HG03196 (cell line): ENCODE data around the gene RAB22A.
"Not testable (repeated sequence)": the region's sequence is repeated elsewhere in the genome, so short reads cannot be mapped to it uniquely, and the experiment has no call there.

Experiments
- ATAC-seq: cut with Tn5 transposase; IDR thresholded peaks from one replicate; pipeline ENCODE4 v1.9.1; 2021; ENCODE audit not compliant: unreplicated experiment

Gene RAB22A

DNA sequence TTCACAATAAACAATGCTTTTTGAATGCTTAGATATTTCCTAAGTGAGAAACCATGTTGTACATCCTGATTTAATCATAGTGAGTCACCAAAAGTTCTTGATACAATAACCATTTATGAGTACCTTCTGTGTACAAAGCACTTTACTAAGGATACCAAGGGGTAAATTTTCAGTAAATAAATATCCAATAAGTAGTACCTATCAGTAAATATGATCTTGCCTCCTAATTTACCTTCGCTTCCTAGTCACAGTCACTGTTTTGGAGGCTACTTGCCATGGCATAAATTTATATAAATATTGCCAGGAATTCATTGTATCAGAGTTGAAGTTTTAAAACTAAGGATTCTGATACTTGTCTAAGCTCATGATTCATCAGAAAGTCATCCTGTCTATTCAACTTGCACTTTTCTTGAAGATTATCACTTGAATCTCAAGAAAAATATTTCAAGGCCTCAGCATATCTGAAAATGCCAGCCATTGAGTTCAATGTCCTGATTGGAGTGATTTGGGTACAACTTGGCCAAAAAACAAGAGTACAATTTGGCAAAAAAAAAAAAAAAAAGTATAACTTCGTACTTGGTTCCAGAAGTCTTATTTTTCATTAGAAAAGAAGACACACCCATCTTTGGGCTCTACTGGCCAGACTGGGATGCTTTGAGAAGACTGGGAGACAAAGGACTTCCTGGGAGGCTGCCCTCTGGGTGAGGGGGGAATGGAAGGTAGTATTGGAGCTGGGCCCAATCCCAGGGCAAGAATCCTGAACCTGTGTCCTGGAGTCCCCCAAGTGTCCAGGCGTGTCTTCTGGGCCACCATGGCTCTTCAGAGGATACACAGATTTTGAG, 32.8 kb downstream of the RAB22A start:
- no peak for ATAC-seq

DNA sequence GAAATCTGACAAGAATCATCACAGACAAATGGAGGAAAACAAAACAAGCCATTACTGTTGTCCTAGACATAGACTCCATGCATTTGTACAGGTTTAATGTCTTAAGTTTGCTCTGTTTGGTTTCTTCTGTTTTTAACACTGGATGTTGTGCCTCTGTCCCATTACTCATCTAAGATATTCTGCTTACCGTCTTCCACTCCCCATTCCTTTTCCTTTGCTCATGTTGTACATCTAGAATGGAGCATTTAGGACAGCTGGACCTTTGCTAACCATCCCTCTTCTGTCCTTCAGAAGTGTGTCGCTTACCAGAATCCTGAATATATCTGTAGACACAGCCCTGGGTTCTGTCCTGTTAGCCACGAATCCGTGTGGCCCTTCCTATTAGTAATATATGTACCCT, 35.2 kb downstream of the RAB22A start:
- no peak for ATAC-seq

GRCh38 chr20:58349570-58349969, 40.1 kb downstream of the RAB22A start:
- no peak for ATAC-seq

DNA sequence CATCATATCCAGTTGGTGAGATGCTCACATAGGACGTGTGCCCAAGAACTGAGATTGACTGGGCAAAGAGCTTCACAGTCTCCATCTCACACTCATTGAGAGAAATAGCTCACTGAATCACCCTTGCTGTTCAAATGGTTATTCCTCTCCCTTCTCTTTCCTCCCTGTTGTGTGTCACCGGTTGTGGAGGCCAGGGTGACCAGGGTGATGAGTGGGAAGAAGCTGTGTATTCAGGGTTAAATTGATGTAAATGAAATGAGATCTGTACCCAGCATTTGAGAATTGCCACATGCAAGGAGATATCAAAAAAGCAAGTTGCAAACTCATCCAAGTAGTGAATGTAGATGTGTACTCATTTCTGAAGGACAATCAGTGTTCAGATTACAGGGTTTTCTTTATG, 43.0 kb downstream of the RAB22A start:
- no peak for ATAC-seq

DNA sequence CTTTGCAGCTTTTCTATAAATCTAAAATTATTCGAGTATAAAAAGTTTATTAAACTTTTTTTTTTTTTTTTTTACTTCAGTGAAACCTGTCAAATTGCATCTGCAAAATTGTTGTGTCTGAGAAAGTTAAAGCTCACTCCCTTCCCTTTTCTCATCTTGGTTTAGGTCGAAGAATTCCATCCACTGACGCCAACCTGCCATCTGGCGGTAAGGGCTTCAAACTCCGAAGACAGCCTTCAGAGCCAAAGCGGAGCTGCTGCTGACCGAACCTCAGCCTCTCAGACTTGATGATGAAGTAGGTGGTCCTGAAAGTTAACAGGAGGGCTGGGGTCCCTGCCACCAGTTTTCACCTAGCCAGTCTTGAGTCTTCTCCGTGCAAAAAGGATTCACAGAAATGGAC, 49.9 kb downstream of the RAB22A start:
- no peak for ATAC-seq

- no peak for ATAC-seq
These were observed 51.4 kb downstream of the RAB22A start for GRCh38 chr20:58360936-58361335.

- ATAC-seq: no peak
These were observed 52.1 kb downstream of the RAB22A start for GRCh38 chr20:58361481-58362205.

GRCh38 chr20:58362206-58362516, 52.6 kb downstream of the RAB22A start:
- no peak for ATAC-seq

DNA sequence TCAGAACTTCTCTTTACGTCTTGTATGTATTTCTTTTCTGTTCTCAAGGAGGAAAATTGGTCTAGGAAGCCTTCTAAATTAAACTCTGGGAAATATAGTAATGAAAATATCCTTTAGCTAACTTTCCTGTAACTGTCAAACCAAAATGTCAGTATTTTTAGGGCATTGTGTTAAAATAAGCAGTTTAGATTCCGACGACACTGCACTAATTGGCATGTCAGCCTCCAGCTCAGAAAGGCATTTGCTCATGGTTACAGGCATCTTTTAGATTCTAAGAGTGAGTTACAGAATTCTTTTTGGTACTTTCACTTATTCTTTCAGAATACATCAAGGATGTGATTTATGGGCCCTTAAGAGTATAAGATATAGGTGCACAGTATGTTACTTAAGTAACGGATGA, 53.5 kb downstream of the RAB22A start:
- no peak for ATAC-seq

GRCh38 chr20:58366866-58367265, 57.4 kb downstream of the RAB22A start:
- no peak for ATAC-seq

DNA sequence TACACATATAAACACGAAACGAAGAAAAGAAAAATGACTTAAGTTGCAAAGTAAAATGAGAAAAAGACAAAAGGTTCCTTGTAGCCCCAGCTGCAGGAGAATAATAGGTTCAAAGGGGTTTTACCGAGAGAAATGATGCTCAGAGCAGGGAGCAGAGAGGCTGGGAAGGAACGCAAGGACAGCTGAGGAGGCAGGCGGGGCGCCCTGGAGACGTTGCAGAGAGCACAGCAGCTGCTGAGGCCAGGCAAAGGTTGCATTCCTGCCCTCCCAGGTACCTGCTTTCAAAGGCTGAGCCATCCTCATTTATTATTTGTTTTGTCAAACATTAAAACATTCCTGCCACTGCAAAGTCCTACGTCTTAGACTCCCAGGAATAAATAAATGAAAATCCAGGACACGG, 63.3 kb downstream of the RAB22A start:
- no peak for ATAC-seq

DNA sequence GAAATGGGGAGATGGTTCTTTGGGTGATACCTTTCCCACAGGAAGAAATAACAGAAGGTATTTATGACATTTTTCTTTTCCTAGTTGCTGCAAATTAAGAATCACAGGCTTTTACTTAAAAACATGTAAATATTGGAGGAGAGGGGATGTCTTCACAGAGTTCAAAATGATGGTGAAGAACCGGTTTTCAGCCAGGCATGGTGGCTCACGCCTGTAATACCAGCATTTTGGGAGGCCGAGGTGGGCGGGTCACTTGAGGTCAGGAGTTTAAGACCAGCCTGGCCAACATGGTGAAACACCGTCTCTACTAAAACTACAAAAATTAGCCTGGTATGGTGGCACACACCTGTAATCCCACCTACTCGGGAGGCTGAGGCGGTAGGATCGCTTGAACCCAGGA, 63.8 kb downstream of the RAB22A start:
- ATAC-seq: not testable (repeated sequence)

- ATAC-seq: no peak
These were observed 64.7 kb downstream of the RAB22A start for GRCh38 chr20:58374027-58374850.

- ATAC-seq: no peak
These were observed 65.6 kb downstream of the RAB22A start for GRCh38 chr20:58374906-58375758.

DNA sequence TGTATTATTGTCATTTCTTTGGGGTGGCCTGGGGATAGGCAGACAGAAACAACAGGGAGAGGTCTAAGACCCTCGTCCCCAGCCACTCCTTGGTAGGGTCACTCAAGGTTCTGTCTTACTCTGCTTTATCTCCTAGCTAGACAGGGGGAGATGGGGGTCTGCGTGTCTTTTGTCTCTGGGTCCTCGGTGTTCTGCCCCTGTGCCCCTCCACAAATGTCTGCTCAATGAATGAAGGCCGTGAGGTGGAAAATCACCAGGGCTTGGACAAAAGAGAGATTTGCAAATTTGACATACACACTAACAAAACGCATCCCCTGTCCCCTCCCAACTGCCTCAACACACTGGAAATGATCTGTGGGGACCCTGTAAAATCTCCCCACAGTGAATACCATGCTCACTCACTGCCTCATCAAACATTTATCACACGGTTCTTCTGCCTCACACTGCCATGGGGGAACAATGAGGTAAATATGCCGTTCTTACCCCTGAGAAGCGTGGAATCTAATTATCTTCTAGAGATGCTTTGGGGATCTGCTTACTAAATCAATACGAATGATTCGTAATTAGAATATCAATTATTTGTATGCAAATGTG, 66.3 kb downstream of the RAB22A start:
- ATAC-seq: no peak

GRCh38 chr20:58377017-58377416, 67.5 kb downstream of the RAB22A start:
- no peak for ATAC-seq

- ATAC-seq: no peak
These were observed 68.4 kb downstream of the RAB22A start for GRCh38 chr20:58377766-58378401.

GRCh38 chr20:58378704-58379103, 69.2 kb downstream of the RAB22A start:
- no peak for ATAC-seq

GRCh38 chr20:58381627-58382026, 72.1 kb downstream of the RAB22A start:
- ATAC-seq: no peak

GRCh38 chr20:58382096-58382495, 72.6 kb downstream of the RAB22A start:
- no peak for ATAC-seq
